Gastroesophageal sphincter (tissue), 3 donors: Measurements from ENCODE around the gene C3orf52.

Experiments
- POLR2A ChIP-seq, 2 donors: fragments of 450-650 bp; IDR thresholded peaks; one replicate each; pipeline ENCODE4 v1.6.1; 2017; ENCODE audit warnings: antibody characterized with exemption in 2 of 2, mild to moderate bottlenecking in 2 of 2, moderate library complexity in 1 of 2
- TF ChIP-seq, protein P1 (sequence below), 4 experiments: fragments of 200-600 bp in 2 of 4; fragments of 450-650 bp in 2 of 4; sonication (generic) in 1 of 4; IDR thresholded peaks; one replicate each; pipeline ENCODE4 v1.5.1; 2017 to 2019; ENCODE audit warnings: antibody characterized with exemption in 4 of 4, mild to moderate bottlenecking in 2 of 4, moderate library complexity in 2 of 4

DNA sequence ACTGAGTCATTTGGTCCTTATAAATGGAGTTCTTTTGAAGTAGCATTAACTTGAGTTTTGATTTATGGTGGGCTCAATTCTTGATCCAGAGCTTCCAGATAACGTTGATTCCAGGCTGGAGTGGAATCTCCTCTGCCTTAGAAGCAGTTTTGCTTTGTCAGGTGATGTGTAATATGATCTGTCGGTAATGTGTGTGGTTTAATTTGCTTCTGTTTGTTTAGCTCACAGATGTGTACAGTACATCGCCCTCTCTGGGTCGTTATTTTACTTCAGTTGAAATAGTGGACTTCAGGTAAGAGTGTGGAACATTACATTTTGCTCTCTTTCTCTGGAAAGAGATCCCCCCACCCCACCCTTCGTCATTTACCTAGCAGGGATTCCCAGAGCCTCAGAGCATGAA is 23.1 kb downstream of the C3orf52 start:
- TF ChIP-seq, protein P1, sequence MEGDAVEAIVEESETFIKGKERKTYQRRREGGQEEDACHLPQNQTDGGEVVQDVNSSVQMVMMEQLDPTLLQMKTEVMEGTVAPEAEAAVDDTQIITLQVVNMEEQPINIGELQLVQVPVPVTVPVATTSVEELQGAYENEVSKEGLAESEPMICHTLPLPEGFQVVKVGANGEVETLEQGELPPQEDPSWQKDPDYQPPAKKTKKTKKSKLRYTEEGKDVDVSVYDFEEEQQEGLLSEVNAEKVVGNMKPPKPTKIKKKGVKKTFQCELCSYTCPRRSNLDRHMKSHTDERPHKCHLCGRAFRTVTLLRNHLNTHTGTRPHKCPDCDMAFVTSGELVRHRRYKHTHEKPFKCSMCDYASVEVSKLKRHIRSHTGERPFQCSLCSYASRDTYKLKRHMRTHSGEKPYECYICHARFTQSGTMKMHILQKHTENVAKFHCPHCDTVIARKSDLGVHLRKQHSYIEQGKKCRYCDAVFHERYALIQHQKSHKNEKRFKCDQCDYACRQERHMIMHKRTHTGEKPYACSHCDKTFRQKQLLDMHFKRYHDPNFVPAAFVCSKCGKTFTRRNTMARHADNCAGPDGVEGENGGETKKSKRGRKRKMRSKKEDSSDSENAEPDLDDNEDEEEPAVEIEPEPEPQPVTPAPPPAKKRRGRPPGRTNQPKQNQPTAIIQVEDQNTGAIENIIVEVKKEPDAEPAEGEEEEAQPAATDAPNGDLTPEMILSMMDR (IDR thresholded peaks at IDR 0.05): no peak
- TF ChIP-seq POLR2A (IDR thresholded peaks at IDR 0.05): no peak
